H54 (cell line): Measurements from ENCODE around the gene SOS1.

Source experiments
- DNase-seq: peaks from one replicate; pipeline ENCODE4 v3.0.0; 2011; ENCODE audit warnings: low spot score, mixed read lengths; ENCODE audit not compliant: insufficient read length
- FAIRE-seq: peaks from 3 replicates; lab custom pipeline; 2011; peaks lifted over from hg19 to GRCh38; lab: Jason Lieb, UNC
- POLR2A ChIP-seq: IDR thresholded peaks from 2 replicates; pipeline ENCODE4 v1.6.1; 2011; ENCODE audit warnings: low read depth, mild to moderate bottlenecking, low read length

SOS1 gene

DNA sequence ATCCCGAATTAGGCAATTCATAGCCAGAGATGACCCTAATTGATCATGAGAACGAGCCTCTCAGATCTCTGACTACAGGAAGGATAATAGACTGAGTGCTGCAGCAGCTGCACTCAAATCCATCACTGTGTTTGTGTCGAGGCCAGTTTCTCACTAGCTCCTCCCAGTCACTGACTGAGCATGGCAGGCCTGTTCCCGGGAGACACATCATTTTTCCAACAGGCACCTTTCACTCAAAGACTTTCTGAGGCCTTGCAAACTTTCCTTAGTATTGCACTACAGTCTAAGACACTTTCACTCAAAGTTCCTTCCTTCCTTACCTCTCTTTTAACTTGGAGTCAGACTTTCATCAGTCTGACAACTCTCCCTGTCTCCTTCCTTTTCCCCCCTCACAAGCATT lies 13.7 kb downstream of the SOS1 start:
- TF ChIP-seq POLR2A = no peak
- DNase-seq (no peak), FAIRE-seq (peak; percentile 38)

DNA sequence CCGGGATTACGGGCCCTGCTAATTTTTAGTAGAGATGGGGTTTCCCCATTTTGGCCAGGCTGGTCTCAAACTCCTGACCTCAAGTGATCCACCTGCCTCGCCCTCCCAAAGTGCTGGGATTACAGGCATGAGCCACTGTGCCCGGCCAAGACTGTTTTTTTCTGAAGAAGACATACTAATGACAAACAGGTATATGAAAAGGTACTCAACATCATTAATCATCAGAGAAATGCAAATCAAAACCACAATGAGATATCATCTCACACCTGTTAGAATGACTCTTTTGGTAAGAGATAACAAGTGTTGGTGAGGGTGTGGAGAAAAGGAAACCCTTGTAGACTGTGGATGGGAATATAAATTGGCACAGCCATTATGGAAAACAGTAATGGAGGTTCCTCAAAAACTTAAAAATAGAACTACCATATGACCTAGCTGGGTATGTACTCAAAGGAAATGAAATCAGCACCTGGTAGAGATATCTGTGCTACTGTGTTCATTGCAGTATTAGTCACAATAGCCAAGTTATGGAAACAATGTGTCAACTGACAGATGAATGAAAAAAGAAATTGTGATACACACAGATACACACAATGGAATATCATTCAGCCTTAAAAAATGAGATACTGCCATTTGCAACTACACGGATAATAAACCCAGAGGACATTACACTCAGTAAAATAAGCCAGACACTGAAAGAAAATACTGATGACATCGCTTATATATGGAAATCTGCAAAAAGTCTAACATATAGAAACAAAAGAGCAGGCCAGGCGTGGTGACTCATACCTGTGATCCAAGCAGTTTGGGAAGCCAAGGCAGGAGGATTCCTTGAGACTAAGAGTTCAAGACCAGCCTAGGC lies 20.8 kb downstream of the SOS1 start:
- DNase-seq (no peak), FAIRE-seq (peak; percentile 84)
- TF ChIP-seq POLR2A = no peak

DNA sequence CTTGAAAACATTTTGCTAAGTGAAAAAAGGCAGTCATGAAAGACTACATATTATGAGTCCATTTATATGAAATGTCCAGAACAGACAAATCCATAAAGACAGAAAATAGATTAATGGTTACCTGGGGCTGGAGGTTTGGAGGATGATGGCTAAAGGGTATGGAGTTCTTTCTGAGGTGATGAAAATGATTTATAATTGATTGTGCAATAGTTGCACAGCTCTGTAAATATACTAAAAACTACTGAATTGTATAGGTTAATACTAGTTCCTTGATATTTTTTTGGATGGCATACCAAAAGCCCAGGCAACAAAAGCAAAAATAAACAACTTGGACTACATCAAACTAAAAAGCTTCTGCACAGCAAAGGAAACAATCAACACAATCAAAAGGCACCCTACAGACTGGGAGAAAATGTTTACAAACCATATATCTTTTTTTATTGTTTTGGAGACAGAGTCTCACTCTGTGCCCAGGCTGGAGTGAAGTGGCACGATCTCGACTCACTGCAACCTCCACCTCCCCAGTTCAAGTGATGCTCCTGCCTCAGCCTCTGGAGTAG lies 21.5 kb downstream of the SOS1 start:
- no peak for FAIRE-seq
- TF ChIP-seq POLR2A = no peak

DNA sequence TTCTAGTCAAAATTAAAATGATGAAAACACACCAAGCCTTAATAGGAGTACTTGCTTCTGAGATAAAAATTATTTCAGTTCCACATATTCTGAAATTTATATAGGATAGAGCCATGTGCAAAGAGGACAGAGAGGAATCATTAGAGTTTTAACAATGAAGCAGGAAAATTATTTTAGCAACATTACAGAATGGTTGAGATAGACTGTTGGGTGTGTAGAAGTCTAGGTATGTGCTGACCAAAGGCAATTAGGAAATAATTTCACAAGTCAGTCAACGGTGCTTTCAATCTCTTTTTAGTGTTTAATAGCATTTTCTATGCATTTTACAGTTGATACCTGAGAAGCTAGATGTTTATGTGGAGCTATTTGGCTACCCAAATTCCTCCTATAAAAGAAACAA lies 25.2 kb downstream of the SOS1 start:
- TF ChIP-seq POLR2A = no peak
- DNase-seq = no peak
- FAIRE-seq = no peak

More for the DNA sequence above, 21.5 kb downstream of the SOS1 start:
- no peak for DNase-seq

DNA sequence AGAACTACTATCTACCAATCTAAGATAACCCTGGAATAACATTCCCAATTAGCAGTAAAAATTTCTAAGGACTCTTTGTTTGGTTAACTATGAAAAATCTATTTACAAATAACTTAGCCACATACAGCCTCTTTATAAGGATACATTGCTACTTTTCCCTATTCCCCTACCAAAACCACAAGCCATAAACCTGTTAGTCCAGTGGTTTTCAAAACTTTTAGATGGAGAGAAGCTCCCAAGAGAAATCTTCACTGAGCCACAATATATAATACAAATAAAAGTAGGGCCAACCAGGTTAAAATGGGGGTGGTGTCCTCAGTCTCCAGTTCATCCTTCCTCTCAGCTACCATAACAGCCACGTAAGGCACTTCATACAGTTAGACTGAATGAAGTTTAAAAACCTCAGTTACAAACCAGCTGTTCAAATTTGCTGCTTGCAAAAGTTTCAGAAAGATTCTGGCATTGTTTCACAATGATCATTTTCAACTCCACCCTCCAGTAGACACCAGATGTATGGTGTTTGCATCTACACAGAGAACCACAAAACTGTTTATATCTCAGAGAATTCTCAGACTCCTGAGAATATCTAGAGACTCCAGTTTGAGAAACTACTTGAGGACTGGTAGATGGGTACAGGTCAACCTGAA lies 26.0 kb downstream of the SOS1 start:
- no peak for TF ChIP-seq POLR2A
- FAIRE-seq (no peak), DNase-seq (no peak)

DNA sequence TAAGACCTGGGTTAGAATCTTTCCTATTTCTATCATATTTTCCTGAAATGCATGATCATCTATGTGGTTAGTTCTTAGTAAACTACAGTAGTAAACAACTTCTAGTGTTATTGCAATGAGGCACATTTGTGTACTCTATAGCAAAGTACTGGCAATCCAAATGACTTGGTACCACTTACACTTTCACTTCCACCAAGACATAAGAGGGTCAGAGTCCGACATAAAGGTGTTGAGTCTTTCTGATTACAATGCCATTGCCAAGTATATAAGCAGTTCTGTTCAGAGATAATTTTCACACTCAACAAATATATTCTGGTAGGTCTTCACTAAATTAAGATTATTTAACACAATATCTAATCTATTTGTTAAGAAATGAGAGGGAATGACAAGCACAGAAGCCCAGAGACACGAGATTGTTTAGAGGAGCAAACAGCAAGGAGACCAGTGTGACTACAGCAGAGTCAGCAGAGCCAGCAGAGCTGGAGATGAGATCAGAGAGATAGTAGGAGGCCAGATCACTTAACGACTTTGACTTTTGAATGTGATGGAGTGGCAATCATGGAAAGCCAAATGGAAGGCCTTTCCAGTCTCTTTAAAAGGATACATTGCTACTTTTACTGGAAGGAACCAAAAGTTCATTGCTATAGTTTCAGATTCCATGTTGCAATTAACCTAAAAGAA lies 27.5 kb downstream of the SOS1 start:
- TF ChIP-seq POLR2A = no peak
- FAIRE-seq = no peak

GRCh38 chr2:39091543-39091942 lies 29.3 kb downstream of the SOS1 start:
- no peak for DNase-seq
- no peak for FAIRE-seq

More for the DNA sequence above, 27.5 kb downstream of the SOS1 start:
- DNase-seq = no peak

DNA sequence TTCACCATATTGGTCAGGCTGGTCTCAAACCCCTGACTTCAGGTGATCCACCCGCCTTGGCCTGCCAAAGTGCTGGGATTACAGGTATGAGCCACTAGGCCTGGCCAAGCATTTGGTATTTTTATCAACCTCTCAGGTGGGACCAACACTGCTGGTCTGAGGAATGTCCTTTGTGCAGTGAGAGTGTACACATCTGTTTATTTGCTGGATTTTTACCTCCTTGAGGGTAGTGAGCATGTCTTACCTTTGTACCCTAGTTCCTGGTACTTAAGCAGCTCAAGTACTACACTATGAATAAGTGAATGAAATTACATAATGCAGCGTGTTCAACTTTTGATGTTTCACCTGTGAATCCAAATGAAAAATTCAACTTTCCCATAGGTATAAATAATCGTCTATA lies 29.8 kb downstream of the SOS1 start:
- TF ChIP-seq POLR2A = no peak
- FAIRE-seq (no peak), DNase-seq (no peak)

More at GRCh38 chr2:39091543-39091942, 29.3 kb downstream of the SOS1 start:
- TF ChIP-seq POLR2A = no peak

DNA sequence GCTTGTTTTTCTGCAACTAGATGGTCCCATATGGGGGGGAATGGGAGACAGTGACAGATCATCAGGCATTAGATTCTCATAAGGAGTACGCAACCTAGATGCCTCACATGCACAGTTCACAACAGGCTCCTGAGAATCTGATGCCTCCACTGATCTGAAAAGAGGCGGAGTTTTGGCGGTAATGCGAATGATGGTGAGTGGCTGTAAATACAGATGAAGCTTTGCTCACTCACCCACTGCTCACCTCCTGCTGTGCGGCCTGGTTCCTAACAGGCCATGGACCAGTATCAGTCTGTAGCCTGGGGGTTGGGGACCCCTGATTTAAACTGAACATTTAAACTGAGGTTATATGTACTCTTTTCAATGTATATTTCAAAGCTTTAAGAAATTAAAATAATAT lies 40.7 kb downstream of the SOS1 start:
- no peak for FAIRE-seq
- no peak for DNase-seq
- no peak for TF ChIP-seq POLR2A

GRCh38 chr2:39069890-39070465 lies 50.9 kb downstream of the SOS1 start:
- no peak for FAIRE-seq
- no peak for TF ChIP-seq POLR2A
- no peak for DNase-seq

DNA sequence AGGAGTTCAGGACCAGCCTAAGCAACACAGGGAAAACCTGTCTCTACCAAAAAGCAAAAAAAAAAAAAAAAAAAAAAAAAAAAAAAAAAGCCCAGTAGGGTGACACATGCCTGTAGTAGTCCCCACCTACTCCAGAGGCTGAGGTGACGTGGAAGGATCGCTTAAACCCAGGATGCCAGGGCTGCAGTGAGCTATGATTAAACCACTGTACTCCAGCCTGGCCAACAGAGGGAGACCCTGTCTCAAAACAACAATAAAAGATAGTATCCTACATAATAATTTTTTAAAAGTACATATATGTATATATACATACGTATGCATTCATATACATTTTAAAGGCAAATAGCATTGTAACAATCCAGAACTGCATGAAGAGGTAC lies 51.7 kb downstream of the SOS1 start:
- FAIRE-seq (no peak), DNase-seq (no peak)
- TF ChIP-seq POLR2A = no peak

GRCh38 chr2:39068299-39069135 lies 52.3 kb downstream of the SOS1 start:
- TF ChIP-seq POLR2A = no peak
- DNase-seq = no peak
- no peak for FAIRE-seq

DNA sequence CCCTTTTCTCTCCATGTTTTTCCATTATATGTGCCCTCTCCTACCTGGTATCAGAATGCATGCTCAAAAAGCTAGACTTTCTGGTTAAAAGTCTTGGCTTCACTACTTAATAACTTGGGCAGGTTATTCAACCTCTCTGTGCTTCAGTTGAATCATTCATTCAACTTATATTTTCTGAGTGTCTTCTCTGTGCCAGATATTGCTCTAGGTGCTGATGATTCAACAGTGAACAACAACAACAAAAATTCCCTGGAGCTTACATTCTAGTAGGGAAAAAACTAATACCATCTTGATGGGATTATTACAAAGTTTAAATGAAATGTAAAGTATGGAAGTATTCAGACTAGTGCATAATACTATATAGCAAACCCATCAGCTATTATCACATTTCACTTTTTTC lies 55.2 kb downstream of the SOS1 start:
- TF ChIP-seq POLR2A = no peak
- FAIRE-seq = peak; percentile 50

More for the DNA sequence above, 55.2 kb downstream of the SOS1 start:
- no peak for DNase-seq
